H4 (cell line): Measurements from ENCODE around the gene MRPS34. TPM values are rescaled to one million over a fixed set of nuclear protein-coding genes. Genes with fewer than 3 reads are reported as not detected.

ENCODE experiments used
- DNase-seq: peaks from one replicate; pipeline ENCODE4 v3.0.0-alpha.2; 2015; ENCODE audit warnings: low spot score
- total RNA-seq: library from RNA; depleted of rRNA; stranded (reverse); fragments of >200 nt; shearing (Covaris generic); gene quantifications from 2 replicates; pipeline ENCODE4 v1.2.3, GENCODE V29; 2014

Gene MRPS34
- total RNA-seq, 1 experiment from 2014 or later, result 114 TPM

DNA sequence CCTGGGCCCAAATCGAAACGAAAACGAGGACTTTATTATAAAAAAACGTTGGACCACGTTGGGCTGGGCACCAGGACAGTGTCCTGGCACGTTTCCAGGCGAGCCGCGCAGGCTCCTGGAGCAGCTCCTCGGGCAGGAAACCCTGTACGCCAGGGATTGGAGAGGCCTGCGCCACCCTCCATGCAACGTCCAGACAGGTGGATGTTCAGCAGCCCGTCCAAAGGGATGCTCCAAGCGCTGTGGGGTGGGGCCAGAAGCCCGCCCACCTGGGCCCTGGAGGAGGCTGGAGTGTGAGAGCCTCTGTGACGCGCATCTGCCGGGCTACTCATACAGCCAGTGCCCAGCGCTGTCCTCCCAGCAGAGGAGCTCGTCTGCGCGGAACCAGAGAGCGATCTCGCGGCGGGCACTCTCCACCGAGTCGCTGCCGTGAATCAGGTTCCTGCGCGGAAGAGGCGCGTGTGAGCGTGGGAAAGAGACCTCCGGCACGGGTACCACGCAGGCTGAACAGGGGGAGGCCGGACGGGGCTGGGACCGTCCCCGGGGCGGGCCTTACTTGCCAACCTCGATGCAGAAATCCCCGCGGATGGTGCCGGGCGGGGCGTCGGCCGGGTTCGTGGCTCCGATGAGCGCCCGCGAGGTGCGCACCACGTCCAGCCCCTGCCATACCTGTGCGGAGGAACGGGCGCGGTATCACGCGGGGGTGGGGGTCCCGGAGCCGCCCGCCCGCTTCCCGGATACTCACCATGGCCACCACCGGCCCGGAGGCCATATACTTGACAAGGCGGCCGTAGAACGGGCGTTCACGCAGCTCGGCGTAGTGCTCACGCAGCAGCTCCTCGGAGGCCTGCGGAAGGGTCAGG is 2.4 kb downstream of the MRPS34 start:
- no peak for DNase-seq

DNA sequence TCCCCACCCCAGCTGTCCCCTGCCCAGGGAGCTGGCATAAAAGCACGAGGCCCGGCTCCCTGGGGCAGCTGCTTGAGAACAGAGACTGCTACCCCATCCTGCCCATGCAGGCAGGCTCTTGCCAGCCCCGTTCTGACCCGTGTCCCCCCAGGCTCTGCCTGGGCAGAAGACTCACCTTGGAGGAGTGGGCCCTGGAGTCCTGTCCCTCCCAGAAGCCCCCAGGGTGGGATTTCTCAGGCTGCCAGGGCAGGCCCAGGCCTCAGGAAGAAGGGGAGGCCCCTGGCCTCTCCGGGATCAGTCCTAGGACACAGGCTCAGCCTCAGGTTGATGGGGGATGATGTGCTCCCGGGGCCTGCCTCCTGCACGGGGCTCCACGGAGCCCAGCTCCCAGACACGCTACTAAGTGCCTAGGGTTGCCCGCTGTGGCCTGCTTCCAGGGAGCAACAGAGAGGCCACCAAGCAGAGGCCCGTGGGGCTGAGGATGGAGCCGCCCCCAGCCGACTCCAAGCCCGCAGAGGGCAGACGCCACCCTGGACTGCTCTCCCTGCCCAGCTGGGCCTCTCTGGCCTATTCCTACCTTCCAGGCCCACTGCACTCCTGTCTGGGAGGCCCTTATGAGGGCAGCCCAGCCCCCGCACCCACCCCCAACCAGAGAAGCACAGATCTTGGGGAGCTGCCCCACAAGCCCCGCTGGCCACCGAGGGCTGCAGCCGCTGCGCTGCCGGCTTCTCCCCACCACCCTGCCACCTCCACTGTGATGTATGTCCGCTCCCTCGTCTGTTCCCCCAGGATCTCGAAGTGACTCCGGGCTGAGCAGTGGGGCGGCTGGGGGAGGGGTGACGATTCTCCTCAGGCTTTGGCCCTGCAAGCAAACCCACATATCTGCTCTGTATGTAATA is 3.3 kb downstream of the MRPS34 start:
- DNase-seq, result no peak

DNA sequence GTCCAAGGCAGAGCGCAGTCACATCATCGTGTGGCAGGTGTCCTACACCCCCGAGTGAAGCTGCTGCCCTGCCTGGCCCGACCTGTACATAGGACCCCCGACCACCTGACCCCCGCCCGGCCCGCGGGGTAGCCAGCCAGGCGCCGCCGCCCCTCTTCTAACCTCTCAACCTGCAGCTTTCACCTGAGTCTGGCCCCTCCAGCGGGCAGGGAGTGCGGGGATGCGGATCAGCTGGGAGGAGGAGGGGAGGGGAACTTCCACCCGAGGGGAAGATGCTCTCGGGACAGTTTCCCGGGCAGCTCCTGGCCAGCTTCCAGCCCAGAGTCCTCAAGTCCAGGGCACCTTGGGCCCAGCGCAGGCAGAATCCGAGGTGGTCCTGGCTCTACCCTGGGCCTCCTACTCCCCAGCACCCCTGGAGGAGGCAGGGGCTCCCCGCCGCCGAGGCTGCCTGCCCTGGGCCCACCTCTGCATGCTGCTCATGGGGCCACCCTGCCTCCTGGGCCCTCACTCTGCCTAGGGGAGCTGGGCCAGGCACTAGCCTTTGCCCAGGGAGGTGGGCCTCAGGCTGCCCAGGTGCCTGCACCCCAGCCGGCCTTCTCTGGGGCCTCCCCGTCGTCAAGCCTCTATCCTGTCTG is 4.0 kb downstream of the MRPS34 start:
- DNase-seq, result no peak

DNA sequence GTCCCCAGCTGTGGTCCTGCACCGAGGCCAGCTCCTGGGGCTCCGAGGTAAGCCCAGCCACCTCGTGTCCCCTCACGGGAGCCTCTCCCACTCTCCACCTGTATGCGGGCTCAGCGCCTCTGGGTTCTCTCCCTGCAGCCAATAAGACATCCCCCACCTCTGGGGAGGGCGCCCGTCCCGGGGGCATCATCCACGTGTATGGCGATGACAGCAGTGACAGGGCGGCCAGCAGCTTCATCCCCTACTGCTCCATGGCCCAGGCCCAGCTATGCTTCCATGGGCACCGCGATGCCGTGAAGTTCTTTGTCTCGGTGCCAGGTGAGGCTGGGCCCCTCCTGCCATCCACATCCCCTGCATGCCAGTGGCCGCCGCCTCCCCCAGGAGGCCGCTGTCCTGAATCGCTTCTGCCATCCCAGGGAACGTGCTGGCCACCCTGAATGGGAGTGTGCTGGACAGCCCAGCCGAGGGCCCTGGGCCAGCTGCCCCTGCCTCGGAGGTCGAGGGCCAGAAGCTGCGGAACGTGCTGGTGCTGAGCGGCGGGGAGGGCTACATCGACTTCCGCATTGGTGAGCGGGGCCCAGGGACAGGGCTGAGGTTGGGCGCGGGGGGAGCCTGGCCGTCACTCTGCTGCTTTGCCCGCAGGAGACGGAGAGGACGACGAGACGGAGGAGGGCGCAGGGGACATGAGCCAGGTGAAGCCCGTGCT is 4.7 kb downstream of the MRPS34 start:
- DNase-seq, result no peak

DNA sequence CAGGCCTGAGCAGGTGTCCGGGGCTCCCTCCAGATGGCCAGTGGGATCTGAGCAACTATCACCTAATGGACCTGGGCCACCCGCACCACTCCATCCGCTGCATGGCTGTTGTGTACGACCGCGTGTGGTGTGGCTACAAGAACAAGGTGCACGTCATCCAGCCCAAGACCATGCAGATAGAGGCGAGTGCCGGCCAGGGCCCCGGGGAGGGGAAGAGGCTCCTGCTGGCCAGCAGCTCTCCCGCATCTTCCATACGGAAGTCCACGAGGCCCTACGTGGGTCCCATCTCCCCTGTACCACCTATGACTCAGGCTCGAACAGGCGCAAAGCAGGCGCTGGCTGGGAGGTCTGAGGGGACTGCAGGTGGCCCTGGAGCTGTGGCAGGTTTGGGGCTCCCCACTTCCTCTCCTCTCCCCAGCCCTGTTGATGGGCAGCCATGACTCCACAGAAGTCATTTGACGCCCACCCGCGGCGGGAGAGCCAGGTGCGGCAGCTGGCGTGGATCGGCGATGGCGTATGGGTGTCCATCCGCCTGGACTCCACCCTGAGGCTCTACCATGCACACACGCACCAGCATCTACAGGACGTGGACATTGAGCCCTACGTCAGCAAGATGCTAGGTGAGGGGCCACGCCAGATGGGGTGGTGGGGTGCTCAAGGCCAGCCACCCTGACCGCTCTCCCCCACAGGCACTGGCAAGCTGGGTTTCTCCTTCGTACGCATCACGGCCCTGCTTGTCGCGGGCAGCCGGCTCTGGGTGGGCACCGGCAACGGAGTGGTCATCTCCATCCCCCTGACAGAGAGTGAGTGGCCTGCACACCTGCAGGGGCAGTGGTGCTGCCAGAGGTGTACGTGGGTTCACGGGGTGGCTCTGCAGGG is 5.6 kb downstream of the MRPS34 start:
- no peak for DNase-seq

DNA sequence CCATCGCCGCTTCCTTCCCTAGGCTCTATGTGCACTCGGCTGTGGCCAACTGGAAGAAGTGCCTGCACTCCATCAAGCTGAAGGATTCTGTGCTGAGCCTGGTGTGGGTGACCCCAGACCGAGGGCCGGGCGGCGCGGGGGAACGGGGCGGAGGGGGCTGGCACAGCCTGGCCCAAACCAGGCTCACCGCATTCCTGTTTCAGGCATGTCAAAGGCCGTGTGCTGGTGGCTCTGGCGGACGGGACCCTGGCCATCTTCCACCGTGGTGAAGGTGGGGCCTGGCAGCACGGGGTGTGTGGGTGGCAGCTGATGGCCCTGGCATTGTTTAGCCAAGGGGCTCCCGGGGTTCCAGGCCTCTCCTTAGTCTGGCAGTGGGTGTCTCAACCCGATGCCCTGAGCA is 6.2 kb downstream of the MRPS34 start:
- DNase-seq, result no peak

DNA sequence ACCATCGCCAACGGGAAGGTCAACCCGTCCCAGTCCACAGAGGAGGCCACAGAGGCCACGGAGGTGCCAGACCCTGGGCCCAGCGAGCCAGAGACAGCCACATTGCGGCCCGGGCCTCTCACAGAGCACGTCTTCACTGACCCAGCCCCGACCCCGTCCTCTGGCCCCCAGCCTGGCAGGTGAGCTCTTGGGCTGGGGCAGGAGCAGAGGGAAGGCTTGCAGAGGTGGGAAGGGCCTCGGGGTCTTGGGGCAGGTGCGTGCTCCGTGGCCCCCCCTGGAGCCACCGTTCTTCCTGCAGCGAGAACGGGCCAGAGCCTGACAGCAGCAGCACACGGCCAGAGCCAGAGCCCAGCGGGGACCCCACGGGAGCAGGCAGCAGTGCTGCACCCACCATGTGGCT is 6.7 kb downstream of the MRPS34 start:
- DNase-seq, result no peak

DNA sequence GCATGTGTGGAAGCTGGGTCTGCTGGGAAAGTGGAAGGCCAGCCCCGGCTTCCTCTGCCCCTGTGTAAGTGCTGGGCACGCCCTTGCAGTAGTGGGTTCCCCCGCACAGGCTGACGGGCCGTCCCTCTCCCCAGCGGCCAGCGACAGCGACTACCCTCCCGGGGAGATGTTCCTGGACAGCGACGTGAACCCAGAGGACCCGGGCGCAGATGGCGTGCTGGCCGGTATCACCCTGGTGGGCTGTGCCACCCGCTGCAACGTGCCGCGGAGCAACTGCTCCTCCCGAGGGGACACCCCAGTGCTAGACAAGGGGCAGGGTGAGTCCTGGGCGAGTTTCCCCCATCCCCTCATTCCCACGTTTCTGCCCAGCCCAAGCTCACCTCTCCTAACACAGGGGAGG is 7.1 kb downstream of the MRPS34 start:
- DNase-seq, result no peak

DNA sequence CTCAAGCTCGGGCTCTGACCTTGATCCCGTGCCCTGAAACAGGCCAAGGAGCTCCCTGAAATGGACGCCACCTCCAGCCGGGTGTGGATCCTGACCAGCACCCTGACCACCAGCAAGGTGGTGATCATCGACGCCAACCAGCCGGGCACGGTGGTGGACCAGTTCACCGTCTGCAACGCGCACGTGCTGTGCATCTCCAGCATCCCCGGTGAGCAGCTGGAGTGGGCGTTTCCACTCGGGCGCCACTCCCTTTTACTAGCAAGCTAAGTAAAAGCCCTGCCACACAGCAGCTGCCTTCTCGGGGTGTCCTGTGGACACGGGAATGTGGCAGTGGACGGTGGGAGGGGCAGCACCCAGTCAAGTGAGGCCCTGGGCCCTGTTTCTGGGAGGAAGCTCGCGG is 8.0 kb downstream of the MRPS34 start:
- DNase-seq, result no peak

DNA sequence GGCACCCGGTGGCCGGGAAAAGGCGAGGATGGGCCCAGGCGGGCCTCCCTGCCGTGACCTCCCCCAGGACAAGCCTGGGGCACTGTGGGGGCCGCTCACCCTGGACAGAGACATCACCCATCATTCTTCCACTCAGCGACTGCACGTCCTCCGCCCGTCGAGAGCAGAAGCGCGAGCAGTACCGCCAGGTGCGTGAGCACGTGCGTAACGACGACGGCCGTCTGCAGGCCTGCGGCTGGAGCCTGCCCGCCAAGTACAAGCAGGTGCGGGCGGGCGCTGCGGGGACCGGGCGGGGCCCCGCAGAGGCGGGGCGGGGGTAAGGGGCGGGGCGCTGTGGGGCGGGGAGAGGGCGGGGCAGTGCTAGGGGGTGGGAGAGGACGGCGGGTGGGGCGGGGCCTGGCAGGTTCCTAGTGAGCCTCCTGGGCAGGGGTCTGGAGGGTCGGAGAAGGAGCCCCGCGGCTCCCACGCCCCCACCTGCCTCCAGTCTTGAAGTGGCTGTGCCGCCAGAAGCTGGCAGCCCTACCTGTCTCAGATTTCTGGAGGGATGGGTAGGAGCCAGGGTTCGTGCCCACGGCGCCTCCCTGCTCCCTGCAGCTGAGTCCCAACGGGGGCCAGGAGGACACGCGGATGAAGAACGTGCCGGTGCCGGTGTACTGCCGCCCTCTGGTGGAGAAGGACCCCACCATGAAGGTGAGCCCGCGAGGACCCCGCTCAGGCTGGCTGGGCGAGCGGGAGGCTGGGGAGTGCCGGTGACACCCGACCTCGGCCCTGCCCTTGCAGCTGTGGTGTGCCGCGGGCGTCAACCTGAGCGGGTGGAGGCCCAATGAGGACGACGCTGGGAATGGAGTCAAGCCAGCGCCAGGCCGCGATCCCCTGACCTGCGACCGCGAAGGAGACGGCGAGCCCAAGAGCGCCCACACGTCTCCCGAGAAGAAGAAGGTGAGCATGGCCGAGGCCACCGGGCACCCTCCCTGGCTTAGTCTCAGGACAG is 9.1 kb downstream of the MRPS34 start:
- DNase-seq, result no peak

DNA sequence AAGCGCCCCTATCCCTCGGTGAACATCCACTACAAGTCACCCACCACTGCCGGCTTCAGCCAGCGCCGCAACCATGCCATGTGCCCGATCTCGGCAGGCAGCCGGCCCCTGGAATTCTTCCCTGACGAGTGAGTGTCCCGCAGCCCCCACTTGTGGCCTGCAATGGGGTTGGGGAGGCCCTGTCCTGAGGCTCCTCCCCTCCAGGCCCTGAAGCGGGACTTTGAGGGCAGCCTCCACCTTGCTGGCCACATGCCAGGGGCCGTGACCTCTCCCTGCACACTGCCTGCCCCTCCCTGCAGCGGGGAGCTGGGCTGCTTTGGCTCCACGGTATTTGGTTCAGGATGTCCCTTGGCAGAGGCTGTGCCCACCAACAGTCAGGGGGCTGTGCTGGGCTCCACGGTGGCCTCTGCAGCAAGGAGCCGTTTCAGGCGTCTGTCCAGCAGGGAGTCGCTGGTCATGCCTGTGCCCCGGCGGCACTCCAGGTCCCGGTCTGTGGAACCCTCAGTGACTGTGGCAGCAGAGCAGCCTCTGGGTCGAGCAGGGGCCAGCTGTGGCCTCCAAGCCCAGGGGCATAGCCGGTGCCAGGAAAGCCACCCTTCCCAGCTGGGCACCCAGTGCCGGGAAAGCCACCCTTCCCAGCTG is 9.9 kb downstream of the MRPS34 start:
- no peak for DNase-seq

DNA sequence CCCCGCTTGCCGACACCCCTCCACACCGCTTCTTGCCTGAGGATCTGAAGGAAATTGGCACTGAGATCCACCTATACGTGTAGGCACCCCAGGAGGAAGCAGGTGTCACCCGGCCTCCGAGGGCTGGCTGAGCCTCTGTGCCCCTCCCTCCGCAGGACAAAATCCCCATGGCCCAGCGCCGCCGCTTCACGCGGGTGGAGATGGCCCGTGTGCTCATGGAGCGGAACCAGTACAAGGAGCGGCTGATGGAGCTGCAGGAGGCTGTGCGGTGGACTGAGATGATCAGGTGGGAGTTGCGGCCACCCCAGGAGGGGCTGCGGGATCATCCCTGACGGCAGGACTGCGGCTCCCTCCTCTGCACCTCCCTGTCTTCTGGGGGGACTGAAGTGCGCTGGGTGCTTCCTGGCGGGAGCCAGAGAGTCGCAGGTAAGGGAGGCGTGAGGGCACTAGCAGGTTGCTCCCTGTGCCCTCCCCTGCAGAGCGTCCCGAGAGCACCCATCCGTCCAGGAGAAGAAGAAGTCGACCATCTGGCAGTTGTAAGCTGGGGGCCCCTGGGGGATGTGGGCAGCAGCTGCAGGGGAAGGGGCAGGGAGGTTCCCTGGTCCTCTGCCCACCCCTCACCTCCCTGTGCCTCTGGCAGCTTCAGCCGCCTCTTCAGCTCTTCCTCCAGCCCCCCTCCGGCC is 10.6 kb downstream of the MRPS34 start:
- DNase-seq, result no peak

DNA sequence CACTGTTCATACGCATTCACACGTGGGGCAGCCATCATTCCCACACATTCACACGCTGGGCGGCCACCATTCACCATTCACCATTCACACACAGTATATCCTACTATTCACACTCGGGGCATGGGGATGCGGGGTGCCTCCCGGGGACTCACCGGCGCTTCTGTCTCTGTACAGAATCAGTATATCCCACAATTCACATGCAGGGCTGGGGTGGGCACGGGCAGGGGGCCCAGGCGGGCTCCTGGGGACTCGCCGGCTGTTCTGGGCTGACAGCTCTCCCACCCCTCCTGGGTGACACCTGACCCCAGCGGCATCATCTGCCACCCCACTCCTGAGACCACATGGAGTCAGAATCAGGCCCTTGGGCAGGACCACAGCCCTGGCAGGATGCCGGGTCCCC is 11.2 kb downstream of the MRPS34 start:
- DNase-seq, result no peak

DNA sequence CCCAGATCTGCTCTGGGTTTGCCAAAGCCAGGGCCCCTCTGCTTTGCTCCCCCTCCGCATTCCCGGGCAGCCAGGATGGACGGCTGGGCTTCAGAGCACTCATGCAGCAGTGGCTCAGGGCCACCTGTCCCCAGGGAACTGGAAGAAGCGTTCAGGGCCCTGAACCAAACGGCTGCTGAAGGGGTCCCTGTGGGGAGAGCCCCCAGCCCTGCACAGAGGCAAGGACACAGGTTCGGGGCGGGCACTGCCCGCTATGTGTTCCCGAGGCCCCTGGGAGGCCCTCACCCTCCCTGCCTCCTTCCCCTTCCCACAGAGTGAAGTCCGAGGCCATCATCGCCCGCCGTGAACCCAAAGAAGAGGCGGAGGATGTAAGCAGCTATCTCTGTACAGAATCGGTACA is 12.0 kb downstream of the MRPS34 start:
- no peak for DNase-seq

DNA sequence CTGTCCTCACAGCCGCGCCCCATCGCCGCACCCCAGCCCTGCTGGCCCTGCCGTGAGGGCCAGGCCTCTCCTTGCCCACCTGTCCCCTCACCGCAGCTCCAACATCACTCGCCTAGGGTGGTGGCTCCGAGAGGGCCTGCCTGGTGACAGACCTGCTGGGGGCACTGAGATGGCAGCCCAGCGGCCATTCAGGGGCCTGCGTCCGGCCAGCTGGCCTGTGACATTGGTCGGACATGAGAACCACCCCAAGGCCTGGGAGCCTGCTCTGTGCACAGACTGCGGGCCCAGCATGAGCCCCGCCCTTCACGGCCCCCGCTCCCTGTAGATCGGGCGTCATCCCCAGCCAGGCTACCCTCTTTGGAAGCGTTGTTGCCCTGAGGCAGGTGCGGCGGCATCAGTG is 13.4 kb downstream of the MRPS34 start:
- DNase-seq, result no peak

DNA sequence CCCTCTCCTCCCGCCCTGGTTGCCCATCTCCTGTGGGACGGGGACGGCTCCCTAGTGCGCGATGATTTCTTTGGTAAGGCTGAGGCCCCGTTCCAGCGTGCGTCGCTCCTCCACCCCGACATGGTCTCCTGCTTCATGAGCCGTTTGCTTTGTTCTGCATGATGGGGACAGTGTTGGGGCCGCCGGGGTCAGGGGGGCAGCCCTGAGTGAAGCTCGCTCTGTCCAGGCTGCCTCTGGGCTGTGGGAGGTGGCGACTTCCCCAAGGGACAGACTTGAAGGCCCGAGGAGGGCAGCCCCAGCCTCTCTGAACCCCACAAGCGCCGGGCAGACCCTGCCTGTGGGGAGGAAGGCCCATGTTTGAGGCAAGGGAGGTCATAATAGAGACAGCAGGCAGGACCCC is 14.0 kb downstream of the MRPS34 start:
- DNase-seq, result no peak

DNA sequence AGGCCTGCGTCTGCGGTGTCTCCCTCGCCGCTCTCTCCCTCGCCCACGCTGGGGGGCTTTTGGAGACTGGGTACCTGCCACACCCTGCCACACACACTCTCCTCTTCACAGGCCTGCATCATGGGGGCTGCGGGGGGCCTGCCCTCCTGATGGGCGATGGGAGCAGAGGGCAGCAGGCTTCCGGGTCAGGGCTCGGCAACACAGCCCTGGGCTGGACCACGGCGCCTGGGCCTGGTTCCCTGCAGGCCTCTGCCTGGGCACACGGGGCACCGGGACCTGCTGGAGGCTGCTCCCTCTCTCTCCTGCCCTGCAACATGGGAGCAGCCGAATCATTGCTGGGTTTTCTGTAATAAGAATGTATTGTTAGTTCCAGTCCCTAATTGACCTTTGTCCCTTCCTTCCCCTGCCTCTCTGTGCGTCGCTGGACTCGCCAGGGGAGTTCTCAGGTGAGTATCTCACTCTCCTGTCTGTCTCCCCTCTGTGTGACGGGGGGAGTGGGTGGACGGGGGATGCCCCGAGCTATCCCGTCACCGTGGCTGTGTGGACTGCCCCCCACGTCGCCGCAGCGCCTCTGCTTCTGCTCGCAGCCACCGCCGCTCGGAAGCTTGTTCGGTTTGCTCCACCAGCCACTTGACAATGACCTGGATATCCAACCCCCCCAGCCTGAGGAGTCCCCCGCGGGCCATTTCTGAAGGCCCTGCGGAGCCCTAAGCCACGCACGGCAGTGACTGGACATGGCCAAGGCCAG is 15.0 kb downstream of the MRPS34 start:
- no peak for DNase-seq

DNA sequence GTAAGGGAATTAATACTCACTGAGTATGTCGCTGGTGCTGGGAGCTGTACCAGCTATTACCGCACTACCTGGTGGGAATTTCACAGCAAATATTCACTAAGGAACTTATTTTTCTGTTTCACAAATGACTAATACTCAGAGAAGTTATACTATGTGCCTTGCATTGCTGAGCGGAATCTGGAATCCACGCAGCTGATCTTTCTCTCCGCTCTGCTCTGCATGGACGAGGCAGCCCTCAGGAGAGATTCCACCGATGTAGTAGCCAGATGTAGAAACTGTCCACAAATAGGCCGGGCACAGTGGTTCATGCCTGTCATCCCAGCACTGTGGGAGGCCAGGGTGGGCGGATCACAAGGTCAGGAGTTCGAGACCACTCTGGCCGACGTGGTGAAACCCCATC is 18.7 kb downstream of the MRPS34 start:
- DNase-seq, result no peak
